Neural progenitor cell (in vitro differentiated cells): ENCODE data around the gene LRRC10. TPM values are rescaled to one million over a fixed set of nuclear protein-coding genes. Genes with fewer than 3 reads are reported as not detected.
"Not testable (repeated sequence)": the region's sequence is repeated elsewhere in the genome, so short reads cannot be mapped to it uniquely, and the experiment has no call there.

Experiments used
- DNase-seq: peaks from one replicate; pipeline ENCODE4 v3.0.0-alpha.2; 2016; ENCODE audit warnings: low spot score
- H2AFZ ChIP-seq: fragments of 200-600 bp; sonication (generic); replicated peaks from 2 replicates; pipeline ENCODE4 v1.6.1; 2016; ENCODE audit warnings: antibody characterized with exemption
- H3F3A ChIP-seq: fragments of 200-600 bp; sonication (generic); 2 replicates; pipeline ENCODE4 v1.6.1; 2016; ENCODE audit warnings: antibody characterized with exemption, low read depth
- H3K27ac ChIP-seq: fragments of 200-600 bp; sonication (generic); 2 replicates; pipeline ENCODE4 v1.5.1; 2016; ENCODE audit warnings: mild to moderate bottlenecking
- H3K27me3 ChIP-seq: fragments of 200-600 bp; sonication (generic); 2 replicates; pipeline ENCODE4 v1.6.1; 2016; ENCODE audit warnings: mild to moderate bottlenecking, moderate library complexity
- H3K36me3 ChIP-seq: fragments of 200-600 bp; sonication (generic); 2 replicates; pipeline ENCODE4 v1.5.1; 2016
- H3K4me1 ChIP-seq: fragments of 200-600 bp; sonication (generic); 2 replicates; pipeline ENCODE4 v1.6.1; 2016; ENCODE audit warnings: mixed run types
- H3K4me2 ChIP-seq: fragments of 200-600 bp; sonication (generic); 2 replicates; pipeline ENCODE4 v1.6.1; 2016
- H3K4me3 ChIP-seq: fragments of 200-600 bp; sonication (generic); 2 replicates; pipeline ENCODE4 v1.5.1; 2016
- H3K79me2 ChIP-seq: fragments of 200-600 bp; sonication (generic); 2 replicates; pipeline ENCODE4 v1.6.1; 2016; ENCODE audit warnings: low read depth
- H3K9ac ChIP-seq: fragments of 200-600 bp; sonication (generic); 2 replicates; pipeline ENCODE4 v1.6.1; 2016
- H3K9me3 ChIP-seq: fragments of 200-600 bp; sonication (generic); 2 replicates; pipeline ENCODE4 v1.5.1; 2016; ENCODE audit warnings: low read depth
- H4K20me1 ChIP-seq: fragments of 200-600 bp; sonication (generic); 2 replicates; pipeline ENCODE4 v1.6.1; 2016; ENCODE audit warnings: low read depth
- H3K27ac Mint-ChIP-seq: 3 replicates; pipeline ENCODE4 v1.8.0; 2021; ENCODE audit warnings: mixed read lengths
- H3K27me3 Mint-ChIP-seq: 2 replicates; pipeline ENCODE4 v1.8.0; 2022; ENCODE audit warnings: low read depth, mild to moderate bottlenecking, inconsistent platforms, moderate library complexity, mixed read lengths; ENCODE audit not compliant: insufficient read depth
- H3K36me3 Mint-ChIP-seq: 3 replicates; pipeline ENCODE4 v1.8.0; 2021; ENCODE audit warnings: mixed read lengths
- H3K4me1 Mint-ChIP-seq: 3 replicates; pipeline ENCODE4 v1.8.0; 2021; ENCODE audit warnings: mixed read lengths
- H3K4me3 Mint-ChIP-seq: 3 replicates; pipeline ENCODE4 v1.8.0; 2021; ENCODE audit warnings: mild to moderate bottlenecking, moderate library complexity, mixed read lengths
- H3K9me3 Mint-ChIP-seq: 3 replicates; pipeline ENCODE4 v1.8.0; 2020; ENCODE audit warnings: mixed read lengths
- CTCF ChIP-seq: fragments of 200-600 bp; sonication (generic); IDR thresholded peaks from 2 replicates; pipeline ENCODE4 v1.5.1; 2017; ENCODE audit warnings: antibody characterized with exemption, mild to moderate bottlenecking
- EZH2 ChIP-seq: fragments of 200-600 bp; sonication (generic); IDR thresholded peaks from 2 replicates; pipeline ENCODE4 v1.6.1; 2017; ENCODE audit warnings: antibody characterized with exemption, mild to moderate bottlenecking, moderate library complexity
- EZH2phosphoT487 ChIP-seq: fragments of 200-600 bp; sonication (generic); IDR thresholded peaks from 2 replicates; pipeline ENCODE4 v1.6.1; 2017; ENCODE audit warnings: antibody characterized with exemption
- total RNA-seq: library from RNA; depleted of rRNA; stranded (reverse); fragments of >200 nt; gene quantifications from 2 replicates; pipeline ENCODE4 v1.2.3, GENCODE V29; 2015; ENCODE audit warnings: low replicate concordance

The LRRC10 gene
- total RNA-seq, 1 donor from 2014 or later = not detected

- H2AFZ ChIP-seq, H3K27me3 ChIP-seq, H3K27me3 Mint-ChIP-seq, H3K4me1 ChIP-seq, DNase-seq, H3K4me2 ChIP-seq, H3K4me1 Mint-ChIP-seq, H3K27ac Mint-ChIP-seq, H4K20me1 ChIP-seq, H3K79me2 ChIP-seq, H3K27ac ChIP-seq, H3K9me3 ChIP-seq, H3K4me3 Mint-ChIP-seq, H3K4me3 ChIP-seq, H3K9ac ChIP-seq, H3K9me3 Mint-ChIP-seq: not testable (repeated sequence)
- Histone ChIP-seq H3K36me3 (peaks cover 32% of the 10 kb centered on the region), H3F3A (peaks cover 39% of the 10 kb centered on the region)
- H3K36me3 Mint-ChIP-seq = peaks cover 35% of the 10 kb centered on the region
These were observed 7.2 kb downstream of the LRRC10 start for GRCh38 chr12:69603556-69603955.

- Histone ChIP-seq H3K4me1 (no peaks in the 10 kb centered on the region), H3F3A (peaks cover 43% of the 10 kb centered on the region), H3K4me3 (no peak overlapping the region), H3K27ac (no peak overlapping the region), H3K9me3 (no peaks in the 10 kb centered on the region), H3K36me3 (peaks cover 38% of the 10 kb centered on the region), H2AFZ (no peak overlapping the region), H3K27me3 (no peaks in the 10 kb centered on the region), H4K20me1 (peaks cover 3% of the 10 kb centered on the region), H3K9ac (no peak overlapping the region), H3K79me2 (no peaks in the 10 kb centered on the region), H3K4me2 (no peak overlapping the region)
- H3K9me3 Mint-ChIP-seq = no peaks in the 10 kb centered on the region
- no peak for DNase-seq
- TF ChIP-seq CTCF = no peak
- no peak for TF ChIP-seq EZH2phosphoT487
- TF ChIP-seq EZH2 = no peak
- peaks cover 6% of the 10 kb centered on the region for H3K27me3 Mint-ChIP-seq
- H3K27ac Mint-ChIP-seq = no peak overlapping the region
- peaks cover 35% of the 10 kb centered on the region for H3K36me3 Mint-ChIP-seq
- H3K4me3 Mint-ChIP-seq = no peak overlapping the region
- peaks cover 8% of the 10 kb centered on the region for H3K4me1 Mint-ChIP-seq
These were observed 7.8 kb downstream of the LRRC10 start for GRCh38 chr12:69602954-69603353.

- no peaks in the 10 kb centered on the region for H3K4me1 ChIP-seq
- H3K9ac ChIP-seq = no peak overlapping the region
- no peak overlapping the region for H3K4me2 ChIP-seq
- peak overlapping the region; percentile 37 for H3K27ac ChIP-seq
- Mint-ChIP-seq H3K4me1 (peaks cover 15% of the 10 kb centered on the region), H3K27me3 (peaks cover 4% of the 10 kb centered on the region), H3K9me3 (no peaks in the 10 kb centered on the region), H3K27ac (no peak overlapping the region), H3K4me3 (no peak overlapping the region), H3K36me3 (peaks cover 39% of the 10 kb centered on the region)
- H4K20me1 ChIP-seq = peaks cover 3% of the 10 kb centered on the region
- H3K79me2 ChIP-seq = no peaks in the 10 kb centered on the region
- peaks cover 46% of the 10 kb centered on the region for H3K36me3 ChIP-seq
- H2AFZ ChIP-seq = no peak overlapping the region
- no peaks in the 10 kb centered on the region for H3K27me3 ChIP-seq
- TF ChIP-seq EZH2phosphoT487 (no peak), EZH2 (no peak), CTCF (no peak)
- H3K9me3 ChIP-seq = no peaks in the 10 kb centered on the region
- DNase-seq = no peak
- H3F3A ChIP-seq = peaks cover 51% of the 10 kb centered on the region
- no peak overlapping the region for H3K4me3 ChIP-seq
These were observed 8.6 kb downstream of the LRRC10 start for GRCh38 chr12:69601962-69602685.

- no peaks in the 10 kb centered on the region for H3K9me3 Mint-ChIP-seq
These were observed 9.9 kb downstream of the LRRC10 start for GRCh38 chr12:69600804-69601203.

More at GRCh38 chr12:69600804-69601203, 9.9 kb downstream of the LRRC10 start:
- peaks cover 4% of the 10 kb centered on the region for H3K27me3 Mint-ChIP-seq
- H3K4me3 ChIP-seq = no peak overlapping the region
- TF ChIP-seq EZH2phosphoT487 (no peak), EZH2 (no peak), CTCF (no peak)
- H3K79me2 ChIP-seq = peaks cover 3% of the 10 kb centered on the region
- H3K4me1 Mint-ChIP-seq = peaks cover 18% of the 10 kb centered on the region
- no peak overlapping the region for H3K4me3 Mint-ChIP-seq
- H4K20me1 ChIP-seq = peaks cover 6% of the 10 kb centered on the region
- H3K4me1 ChIP-seq = no peaks in the 10 kb centered on the region
- peaks cover 58% of the 10 kb centered on the region for H3K36me3 ChIP-seq
- no peak overlapping the region for H2AFZ ChIP-seq
- no peak overlapping the region for H3K9ac ChIP-seq
- H3K9me3 ChIP-seq = no peaks in the 10 kb centered on the region
- DNase-seq = no peak
- no peak overlapping the region for H3K27ac Mint-ChIP-seq
- peaks cover 45% of the 10 kb centered on the region for H3K36me3 Mint-ChIP-seq
- no peak overlapping the region for H3K27ac ChIP-seq
- peaks cover 51% of the 10 kb centered on the region for H3F3A ChIP-seq
- no peaks in the 10 kb centered on the region for H3K27me3 ChIP-seq
- H3K4me2 ChIP-seq = no peak overlapping the region
